T follicular helper cell (primary cell): Measurements from ENCODE around the gene MRC2.

Source experiments
- DNase-seq: peaks from one replicate; pipeline ENCODE4 v3.0.0-alpha.2; 2020; ENCODE audit warnings: low read depth

Gene MRC2

DNA sequence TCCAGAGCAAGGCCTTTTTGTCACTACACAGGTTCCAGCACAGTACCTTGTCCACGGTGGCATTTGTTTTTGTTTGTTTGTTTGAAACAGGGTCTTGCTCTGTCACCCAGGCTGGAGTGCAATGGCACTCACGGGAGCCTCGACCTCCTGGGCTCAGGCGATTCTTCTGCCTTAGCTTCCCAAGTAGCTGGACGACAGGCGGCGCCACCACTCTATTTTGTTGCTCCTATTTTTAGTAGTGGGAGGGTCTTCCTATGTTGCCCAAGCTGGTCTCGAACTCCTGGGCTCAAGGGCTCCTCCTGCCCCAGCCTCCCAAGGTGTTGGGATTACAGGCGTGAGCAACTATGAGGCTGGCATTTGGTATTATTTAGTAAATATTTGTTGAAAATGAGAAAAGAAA, 10.3 kb downstream of the MRC2 start:
- DNase-seq = no peak

DNA sequence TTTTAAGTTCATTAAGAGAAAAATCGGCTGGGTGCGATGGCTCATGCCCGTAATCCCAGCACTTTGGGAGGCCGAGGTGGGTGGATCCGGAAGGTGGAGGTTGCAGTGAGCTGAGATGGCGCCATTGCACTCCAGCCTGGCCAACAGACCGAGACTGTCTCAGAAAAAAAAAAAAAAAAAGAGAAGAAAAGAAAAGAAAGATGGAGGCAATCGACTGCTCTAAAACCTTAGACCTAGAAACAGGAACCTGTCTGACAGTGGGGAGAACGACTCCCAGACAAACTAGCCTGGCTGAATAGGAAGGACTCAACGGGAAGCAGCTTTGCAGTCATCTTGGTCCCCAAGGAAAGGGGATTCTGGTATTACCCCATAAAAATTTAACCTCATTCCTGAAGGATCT, 13.7 kb downstream of the MRC2 start:
- no peak for DNase-seq

DNA sequence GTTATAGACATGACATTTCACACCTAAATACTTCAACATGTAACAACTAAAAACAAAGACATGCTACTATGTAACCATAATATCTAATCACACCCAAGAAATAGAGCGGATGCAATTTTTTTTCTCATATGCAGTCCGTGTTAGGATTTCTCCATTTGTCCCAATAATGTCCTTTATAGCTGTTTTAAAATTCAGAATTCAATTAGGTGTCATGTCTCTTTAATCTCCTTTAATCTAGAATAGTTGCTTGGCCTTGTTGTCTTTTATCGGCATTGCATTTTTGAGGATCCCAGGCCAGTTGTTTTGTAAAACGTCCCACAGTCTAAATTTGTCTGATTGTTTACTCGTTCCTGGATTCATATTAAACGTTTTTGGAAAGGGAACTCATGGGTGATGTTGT, 14.5 kb downstream of the MRC2 start:
- no peak for DNase-seq

DNA sequence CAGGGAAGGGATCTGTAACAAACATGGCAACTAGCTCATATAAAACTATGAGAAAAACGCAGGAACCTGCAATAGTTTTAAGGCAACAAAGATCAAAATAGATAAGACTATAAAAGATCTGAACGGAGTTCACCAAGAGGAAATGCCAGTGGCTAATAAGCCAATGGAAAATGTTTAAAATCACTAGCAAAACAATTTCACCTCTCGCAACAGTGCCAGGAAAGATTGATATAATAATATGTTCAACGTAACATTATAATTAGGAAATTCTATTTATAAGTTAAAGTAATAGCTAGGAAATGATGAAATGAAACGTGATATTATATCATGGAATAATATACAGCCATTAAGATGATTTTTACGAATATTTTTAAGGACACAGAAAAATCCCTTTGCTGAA, 16.0 kb downstream of the MRC2 start:
- DNase-seq = no peak

DNA sequence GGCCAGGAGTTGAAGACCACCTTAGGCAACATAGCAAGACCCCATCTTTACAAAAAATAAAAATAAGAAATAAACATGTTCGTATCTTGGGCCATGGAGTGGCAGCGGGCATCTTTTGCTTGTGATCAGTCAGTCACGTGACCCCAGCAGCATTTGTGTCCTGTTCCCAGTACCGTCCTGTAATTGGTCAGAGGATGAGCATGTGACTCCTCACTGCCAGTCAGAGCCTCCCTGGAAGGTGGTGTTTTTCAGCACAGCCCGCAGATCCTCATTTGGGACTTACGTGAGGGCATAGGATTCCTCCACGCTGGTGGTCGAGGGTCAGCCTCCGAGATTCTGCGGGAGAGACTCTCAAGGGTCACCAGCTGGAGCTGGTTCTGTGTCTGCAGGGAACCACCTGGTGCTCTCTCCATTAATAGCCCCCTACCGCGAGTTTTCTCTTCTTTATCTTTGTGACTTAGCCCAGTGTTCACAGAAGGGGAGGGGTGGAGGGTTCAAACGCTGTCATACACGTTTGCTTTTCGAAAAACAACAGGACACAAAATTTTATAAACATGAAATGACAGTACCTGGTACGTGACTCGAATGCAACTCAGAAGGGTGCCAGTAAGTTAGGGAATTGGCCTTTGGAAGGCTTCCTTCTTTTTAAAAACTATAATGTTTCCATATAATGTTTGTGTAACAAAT, 17.2 kb downstream of the MRC2 start:
- DNase-seq = no peak

DNA sequence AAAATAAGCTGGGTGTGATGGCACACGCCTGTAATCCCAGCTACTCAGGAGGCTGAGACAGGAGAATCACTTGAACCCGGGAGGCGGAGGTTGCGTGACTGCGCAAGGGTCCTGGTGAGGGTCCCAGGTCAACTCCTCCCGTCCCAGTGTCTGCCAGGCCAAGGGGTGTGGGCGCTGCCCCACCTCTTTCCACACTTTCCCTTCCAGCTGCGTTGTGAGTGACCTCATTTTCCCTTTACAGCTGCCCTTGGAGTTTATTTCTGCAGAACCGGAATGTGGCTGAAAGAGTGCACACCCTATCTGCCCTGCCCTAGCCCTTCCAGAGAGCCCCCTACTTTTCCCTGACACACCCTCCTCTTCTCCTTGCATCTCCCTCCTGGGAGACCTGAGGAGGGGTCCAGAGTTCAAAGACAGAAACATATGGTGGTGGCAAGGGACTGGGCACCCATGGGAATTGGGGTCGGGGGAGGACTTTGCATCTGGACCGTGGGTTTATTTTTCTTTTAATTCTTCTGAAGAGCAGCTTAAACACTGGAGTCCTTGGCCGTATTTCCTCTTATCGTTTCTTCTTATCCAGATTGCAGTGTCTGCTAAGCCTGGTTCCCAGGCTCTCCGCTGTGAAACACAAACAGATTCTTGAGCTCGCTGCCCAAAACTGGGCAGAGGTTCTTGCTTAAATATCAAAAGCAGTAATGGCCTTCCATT, 20.9 kb downstream of the MRC2 start:
- no peak for DNase-seq

DNA sequence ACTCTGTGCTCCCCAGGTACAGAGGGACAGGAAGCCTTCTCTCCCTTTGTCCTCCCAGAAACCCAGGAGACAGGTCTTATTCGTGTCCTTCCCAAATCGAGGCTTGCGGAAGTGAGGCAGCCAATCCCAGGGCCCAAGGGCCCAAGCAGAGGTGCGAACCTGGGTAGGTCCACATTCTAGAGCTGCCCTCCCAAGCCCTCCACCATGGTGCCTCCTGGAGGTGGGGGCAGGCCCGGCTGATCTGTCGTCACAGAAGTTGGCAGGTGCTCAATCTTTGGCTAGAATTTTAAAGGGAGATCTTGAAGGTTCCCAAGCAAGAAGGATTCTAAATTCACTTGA, 21.5 kb downstream of the MRC2 start:
- no peak for DNase-seq

DNA sequence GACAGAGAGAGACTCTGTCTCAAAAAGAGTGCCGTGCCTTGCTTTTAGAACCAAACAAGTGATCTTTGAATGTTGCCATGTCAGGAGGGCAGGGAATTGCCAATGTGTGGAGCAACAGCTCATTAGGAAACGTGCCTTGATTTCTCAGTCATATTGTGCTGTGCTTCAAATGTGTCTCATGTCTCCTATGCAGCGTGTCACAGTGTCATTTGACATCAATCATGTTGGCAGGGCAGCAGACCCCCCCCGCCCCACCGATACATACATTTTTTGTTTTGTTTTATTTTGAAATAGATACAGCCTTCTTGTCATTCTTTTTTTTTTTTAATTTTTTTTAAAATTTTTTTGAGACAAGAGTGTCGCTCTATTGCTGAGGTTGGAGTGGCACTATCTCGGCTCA, 22.1 kb downstream of the MRC2 start:
- no peak for DNase-seq

DNA sequence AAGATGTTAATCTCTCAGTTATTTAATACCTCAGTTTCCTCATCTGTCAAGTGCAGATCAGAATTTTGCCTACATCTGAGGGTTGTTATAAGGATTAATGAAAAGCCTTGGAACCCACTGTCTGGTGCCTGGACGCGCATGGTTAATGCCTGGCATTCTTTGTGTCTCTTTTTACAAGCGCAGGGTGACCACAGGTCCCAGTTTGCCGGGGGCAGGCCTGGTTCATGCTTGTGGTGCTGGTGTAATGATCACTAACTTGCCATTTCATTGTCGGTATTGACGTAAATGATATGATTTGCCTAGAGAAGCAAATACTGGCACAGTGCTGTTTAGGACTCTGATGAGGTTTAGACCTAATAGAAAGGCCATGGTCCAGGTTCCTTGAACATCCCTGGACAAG, 23.1 kb downstream of the MRC2 start:
- DNase-seq = no peak

DNA sequence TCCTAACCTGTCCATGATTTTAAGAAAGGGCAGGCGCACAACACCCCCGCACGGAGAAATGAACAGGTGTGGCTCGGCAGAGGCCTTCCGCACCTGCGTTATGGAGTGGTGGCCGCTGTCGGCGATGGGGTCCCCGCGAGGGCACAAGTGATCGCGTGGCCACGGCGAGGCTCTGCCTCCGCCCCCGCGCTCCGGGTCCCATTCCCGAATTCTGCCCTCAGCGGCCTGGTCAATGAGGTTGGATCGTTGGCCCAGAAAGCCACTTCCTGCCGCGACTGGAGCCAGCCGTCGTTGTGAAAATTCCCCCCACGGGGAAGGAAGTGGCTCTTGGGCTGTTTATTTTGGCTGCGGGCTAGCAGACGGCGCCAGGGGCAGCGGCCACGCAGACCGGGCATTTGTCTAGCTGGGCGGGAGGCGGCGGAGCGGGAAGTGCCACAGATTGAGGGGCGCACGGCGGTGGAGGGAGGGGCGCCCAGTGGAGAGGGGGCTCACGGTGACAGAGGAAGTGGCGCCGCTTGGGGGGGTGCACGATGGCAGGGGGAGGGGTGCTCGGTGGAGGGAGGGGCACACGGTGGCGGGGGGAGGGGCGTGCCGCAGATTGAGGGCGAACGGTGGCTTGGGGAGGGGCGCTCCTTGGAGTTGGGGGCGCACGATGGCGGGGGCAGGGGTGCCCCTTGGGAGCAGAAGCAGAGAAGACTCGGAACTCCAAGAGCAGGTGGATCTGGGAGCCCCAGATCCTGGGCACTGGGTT, 25.0 kb downstream of the MRC2 start:
- DNase-seq = no peak

DNA sequence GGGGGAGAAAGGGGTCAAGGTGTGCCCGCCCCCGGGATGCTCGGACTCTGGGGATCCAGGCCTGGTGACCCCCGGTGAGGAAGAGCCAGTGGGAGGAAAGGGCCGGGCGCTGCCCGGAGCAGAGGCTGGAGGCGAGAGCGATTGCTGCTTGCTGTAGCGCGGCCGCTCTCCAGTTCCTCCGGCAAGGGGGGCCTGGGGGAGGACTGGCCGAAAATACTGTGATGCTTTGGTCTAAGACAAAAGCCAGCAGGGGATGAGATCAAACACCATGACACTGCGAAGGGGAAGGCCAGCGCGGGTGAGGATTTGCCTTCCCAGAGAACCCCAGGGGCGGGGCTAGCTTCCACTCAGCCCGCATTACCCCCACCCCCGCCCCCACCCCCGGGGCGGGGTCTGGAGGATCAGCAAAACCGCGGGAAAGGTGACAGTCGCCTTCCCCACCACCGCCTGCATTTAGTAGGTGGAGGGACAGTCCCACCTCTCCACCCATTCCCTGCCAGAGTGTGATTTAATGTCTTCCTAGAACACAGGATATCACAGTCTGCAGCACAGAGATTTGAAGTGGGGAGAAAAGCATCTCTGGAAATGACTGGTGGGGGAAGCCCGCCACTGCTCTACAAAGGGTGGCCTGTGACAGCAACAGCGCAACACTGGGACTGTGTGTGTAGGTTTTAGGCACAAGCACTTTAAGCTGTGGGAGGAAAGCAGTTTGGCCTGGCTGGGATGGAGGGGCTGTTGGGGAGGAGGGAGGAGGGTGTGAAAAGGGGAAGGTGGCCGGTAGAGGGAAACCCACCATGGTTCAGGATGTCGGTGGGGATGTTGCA, 25.7 kb downstream of the MRC2 start:
- DNase-seq = peak; percentile 12

DNA sequence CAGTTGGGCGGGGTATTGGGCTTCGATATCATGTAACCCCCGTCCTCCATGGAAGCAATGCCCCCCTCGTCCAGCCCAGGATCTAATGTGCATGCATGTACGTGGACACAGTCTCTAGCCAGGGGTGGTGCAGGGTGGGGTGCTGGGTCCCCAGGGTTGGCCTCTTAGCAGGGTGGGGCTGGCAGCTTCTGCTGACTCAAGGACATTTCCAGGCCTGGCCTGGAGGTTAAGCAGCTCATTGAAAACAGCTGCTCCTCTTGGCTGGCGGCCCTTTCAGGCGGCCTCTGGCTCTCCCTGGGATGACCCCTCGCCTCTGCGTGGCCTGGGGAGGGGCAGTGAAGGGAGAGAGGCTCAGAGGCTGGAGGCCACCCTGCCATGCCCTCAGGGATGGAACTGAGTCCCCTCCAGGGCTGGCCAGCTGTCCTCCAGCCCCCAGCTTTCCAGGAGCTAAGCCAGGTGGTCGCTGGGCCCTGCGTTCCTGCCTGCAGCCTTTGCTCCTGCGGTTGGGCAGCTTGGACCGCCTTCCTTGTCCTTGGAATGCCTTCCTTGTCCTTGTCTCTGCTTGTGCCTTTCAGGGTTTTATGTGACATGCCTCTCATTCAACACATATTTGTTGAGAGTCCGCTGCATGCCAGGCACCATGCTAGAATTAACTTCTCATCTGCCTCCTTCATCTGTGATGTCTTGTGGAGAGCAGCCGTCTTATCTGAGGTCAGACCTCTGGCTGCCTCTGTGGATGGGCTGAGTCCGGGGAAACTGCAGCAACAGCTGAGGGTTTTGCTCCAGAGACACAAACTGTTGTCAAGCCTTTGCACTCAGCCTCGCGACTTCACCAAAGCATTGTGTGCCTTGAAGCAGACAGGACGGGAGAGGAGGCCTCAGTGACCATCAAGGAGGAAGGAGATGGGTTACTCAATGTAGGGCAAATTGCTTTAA, 26.6 kb downstream of the MRC2 start:
- DNase-seq = no peak

DNA sequence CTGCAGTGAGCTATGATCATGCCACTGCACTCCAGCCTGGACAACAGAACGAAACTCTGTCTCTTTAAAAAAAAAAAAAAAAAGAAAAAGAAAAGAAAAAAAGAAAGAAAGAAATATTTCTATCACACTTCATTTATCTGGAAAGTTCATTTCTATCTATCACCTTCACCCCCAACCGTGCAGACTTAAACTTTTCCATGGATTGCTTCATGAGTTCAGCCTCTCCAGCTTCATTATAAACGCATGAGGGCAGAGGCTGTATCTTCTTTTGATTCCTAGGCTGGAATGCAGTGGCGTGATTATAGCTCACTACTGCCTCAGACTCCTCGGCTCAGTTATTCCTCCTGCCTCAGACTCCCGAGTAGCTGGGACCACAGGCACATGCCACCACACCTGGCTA, 28.2 kb downstream of the MRC2 start:
- DNase-seq = no peak

DNA sequence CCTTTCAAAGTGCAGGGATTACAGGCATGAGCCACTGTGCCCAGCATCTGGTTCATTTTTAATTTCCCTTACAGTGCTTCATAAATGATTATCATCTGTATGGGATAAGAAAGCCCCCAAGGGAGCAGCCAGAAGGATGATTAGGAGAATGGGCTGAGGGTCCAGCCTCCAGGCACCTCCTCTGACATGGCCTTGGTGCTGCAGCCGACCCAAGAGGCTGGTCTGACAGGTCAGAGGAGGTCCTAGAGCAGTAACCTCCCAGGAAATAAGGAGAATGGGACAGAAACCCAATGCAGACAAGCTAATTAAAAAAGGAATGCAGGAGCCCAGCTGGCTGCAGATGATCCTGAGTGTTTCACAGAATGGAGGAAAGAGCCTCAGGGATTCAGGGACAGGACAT, 29.0 kb downstream of the MRC2 start:
- no peak for DNase-seq

DNA sequence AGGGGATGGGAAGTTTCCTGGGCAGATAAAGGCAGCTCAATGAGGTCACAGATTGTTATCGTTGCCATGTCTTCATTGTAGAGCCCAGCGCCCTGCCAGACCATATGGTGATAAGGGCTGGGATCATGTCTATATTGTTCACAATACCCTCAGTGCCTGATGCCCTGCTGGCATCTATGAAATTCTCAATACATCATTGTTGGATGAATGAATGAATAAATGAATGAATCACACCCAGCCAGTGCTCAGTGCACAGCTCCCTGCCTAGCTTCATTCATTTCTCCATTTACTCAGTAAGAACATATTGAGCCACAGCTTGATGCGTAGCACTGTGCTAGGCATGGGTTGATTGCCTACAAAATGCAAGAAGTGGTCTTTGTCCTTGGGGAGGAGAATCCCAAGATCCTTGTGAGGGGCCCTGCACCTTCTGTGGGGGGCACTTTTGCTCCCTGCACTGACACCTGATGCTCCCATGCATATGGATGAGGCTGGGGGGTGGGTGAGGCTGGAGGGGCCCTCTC, 29.7 kb downstream of the MRC2 start:
- DNase-seq = no peak

DNA sequence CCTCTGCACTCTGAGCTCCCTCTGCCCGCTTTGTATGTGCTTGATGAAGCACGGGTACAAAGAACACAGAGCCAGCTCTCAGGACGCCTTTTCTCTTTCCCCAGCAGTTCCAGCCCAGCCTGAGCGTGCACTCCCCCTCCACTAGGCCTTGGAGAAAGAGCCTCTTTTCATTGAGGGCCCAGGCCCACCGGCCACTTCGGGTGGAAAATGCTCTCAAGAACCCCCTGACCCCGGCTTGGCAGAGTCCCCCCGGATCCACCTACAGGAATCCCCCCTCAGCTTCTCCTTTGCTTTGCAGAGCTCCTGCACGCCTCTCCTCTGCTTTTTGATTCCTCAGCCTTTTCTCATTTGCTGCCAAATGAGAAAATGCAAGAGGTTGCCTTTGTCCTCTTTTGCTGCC, 30.2 kb downstream of the MRC2 start:
- DNase-seq = no peak

DNA sequence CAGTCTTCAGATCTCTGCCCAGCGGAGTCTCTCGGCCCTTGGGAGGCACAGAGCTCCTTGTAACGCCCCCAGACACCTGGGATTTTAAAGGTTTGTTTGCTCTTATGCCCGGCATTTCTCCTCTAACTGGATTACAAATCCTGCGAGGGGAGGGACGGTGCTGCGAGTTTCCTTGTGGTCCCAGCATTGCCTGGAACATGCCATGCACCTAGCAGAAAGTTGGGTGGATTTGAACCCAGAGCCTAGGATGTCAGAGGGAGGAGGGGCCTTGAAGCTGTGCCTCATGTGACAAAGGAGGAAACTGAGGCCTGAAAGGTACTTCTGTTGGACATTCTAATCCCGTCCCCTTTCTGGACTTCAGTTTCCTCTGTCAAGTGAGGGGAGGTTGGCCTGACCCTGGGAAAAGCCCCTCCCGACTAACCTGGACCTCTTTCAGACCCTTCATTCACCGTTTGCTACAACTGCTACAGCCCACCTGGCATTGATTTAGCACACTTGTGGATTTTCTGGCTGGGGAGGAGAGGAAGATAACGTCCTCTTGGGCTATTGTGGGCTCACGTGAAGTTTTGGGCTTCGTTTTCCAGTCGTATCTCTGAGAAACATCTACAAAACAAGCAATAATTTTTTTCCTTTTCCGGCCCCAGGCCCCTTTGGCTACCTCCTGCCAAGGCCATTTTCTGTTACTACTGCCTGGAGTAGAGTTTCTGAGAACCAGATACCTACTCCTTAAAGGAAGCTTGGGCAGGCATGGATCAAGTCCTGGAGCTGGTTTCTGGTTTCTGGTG, 30.9 kb downstream of the MRC2 start:
- DNase-seq = no peak

DNA sequence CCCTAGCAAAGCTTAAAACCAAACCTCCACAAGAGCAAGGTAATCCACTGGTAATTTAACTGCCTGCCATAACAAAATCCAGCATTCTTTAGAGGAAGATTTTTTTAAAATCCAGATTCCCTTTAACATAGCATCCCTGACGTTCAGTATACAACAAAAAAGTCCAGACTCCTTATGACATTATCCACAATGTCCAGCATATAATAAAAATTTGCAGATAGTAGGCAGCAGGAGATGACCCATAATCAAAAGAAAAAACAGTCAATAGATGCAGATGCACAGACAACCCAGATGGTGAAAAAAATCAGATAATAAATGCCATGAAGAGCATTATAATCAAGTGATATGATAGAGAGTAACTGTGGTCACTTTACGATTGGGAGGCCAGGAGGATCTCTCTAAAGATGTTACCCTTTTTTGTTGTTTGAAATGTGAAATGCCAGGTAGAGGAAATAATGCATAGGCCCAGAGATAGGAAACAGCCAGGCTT, 33.2 kb downstream of the MRC2 start:
- DNase-seq = no peak

DNA sequence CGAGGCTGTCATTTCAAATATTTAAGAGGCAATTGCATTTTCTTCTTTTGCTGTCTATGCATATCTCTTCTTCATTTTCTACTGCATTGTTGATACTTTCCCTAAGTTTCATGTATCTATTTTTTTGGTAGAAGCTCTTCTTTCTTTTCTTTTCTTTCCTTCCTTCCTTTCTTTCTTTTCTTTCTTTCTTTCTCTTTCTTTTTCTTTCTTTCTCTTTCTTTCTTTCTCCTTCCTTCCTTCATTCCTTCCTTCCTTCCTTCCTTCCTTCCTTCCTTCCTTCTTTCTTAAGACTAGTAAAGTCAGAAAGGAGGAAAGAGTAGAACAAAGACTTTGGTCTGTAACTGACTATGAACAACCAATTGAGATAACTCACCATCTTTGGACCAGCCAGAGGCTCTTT, 33.9 kb downstream of the MRC2 start:
- DNase-seq = no peak

DNA sequence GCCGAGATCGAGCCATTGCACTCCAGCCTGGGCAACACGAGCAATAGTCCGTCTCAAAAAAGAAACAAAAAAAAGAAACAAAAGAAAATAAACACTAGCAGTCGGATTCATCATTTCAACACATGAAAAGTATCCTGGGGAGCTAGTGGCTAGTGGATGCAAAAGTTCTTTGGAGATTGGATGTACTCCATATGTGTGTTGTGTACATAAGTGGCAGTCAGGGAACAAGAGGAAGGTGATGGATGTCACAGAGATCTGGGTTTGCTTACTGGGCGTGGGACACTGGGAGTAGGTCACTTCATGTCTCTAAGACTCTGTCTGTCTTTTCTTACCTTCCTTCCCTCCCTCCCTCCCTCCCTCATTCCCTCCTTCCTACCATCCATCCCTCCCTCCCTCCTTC, 35.4 kb downstream of the MRC2 start:
- DNase-seq = no peak
